ENCODE data around the gene NTHL1.
A peak's percentile ranks its signal among the peaks of the same experiment; 100 is the strongest.

Gene NTHL1

GRCh38 chr16:2056681-2057407 is 9.2 kb upstream of the NTHL1 start:
- no peak overlapping the region for H3K9ac ChIP-seq (ENCODE audit: insufficient read length)
- H3K4me3 ChIP-seq, result no peak overlapping the region
- no peak for DNase-seq (ENCODE audit: low read depth, low spot score)
- H3K9me3 ChIP-seq (ENCODE audit: low read depth, low read length), result no peaks in the 10 kb centered on the region
- H3K27ac ChIP-seq, result no peak overlapping the region
- TF ChIP-seq FOXP2 (optimal IDR thresholded peaks at IDR 0.05; ENCODE audit: control extremely low read depth, extremely low read length, insufficient read depth) (no peak), EZH2 (IDR thresholded peaks at IDR 0.05) (no peak), POLR2AphosphoS5 (IDR thresholded peaks at IDR 0.05; ENCODE audit: borderline replicate concordance, low read depth, low read length) (no peak)
- peaks cover 3% of the 10 kb centered on the region; the same call in 1 of the 2 replicates for H3K36me3 ChIP-seq (ENCODE audit: insufficient read depth, low read length)

GRCh38 chr16:2056077-2056476 is 8.4 kb upstream of the NTHL1 start:
- no peak for DNase-seq (ENCODE audit: low read depth, low spot score)
- no peaks in the 10 kb centered on the region for H3K9me3 ChIP-seq (ENCODE audit: low read depth, low read length)
- H3K4me3 ChIP-seq, result no peak overlapping the region
- TF ChIP-seq EZH2 (IDR thresholded peaks at IDR 0.05) (no peak), POLR2AphosphoS5 (IDR thresholded peaks at IDR 0.05; ENCODE audit: borderline replicate concordance, low read depth, low read length) (no peak), FOXP2 (optimal IDR thresholded peaks at IDR 0.05; ENCODE audit: control extremely low read depth, extremely low read length, insufficient read depth) (no peak)
- H3K27ac ChIP-seq, result no peak overlapping the region
- peaks cover 6% of the 10 kb centered on the region; the same call in 1 of the 2 replicates for H3K36me3 ChIP-seq (ENCODE audit: insufficient read depth, low read length)
- H3K9ac ChIP-seq (ENCODE audit: insufficient read length), result no peak overlapping the region

- H3K4me3 ChIP-seq, result no peak overlapping the region
- H3K9me3 ChIP-seq (ENCODE audit: low read depth, low read length), result no peaks in the 10 kb centered on the region
- DNase-seq (ENCODE audit: low read depth, low spot score), result no peak
- no peak overlapping the region for H3K27ac ChIP-seq
- TF ChIP-seq POLR2AphosphoS5 (IDR thresholded peaks at IDR 0.05; ENCODE audit: borderline replicate concordance, low read depth, low read length) (no peak), EZH2 (IDR thresholded peaks at IDR 0.05) (no peak), FOXP2 (optimal IDR thresholded peaks at IDR 0.05; ENCODE audit: control extremely low read depth, extremely low read length, insufficient read depth) (no peak)
- peaks cover 7% of the 10 kb centered on the region; the same call in 1 of the 2 replicates for H3K36me3 ChIP-seq (ENCODE audit: insufficient read depth, low read length)
- H3K9ac ChIP-seq (ENCODE audit: insufficient read length), result no peak overlapping the region
Observed at GRCh38 chr16:2054543-2055245, 7.1 kb upstream of the NTHL1 start.

GRCh38 chr16:2053897-2054296 is 6.3 kb upstream of the NTHL1 start:
- TF ChIP-seq FOXP2 (optimal IDR thresholded peaks at IDR 0.05; ENCODE audit: control extremely low read depth, extremely low read length, insufficient read depth), result no peak
- no peak for TF ChIP-seq POLR2AphosphoS5 (IDR thresholded peaks at IDR 0.05; ENCODE audit: borderline replicate concordance, low read depth, low read length)
- TF ChIP-seq EZH2 (IDR thresholded peaks at IDR 0.05), result no peak
- no peak overlapping the region for H3K9ac ChIP-seq (ENCODE audit: insufficient read length)
- DNase-seq (ENCODE audit: low read depth, low spot score), result no peak
- no peaks in the 10 kb centered on the region for H3K9me3 ChIP-seq (ENCODE audit: low read depth, low read length)
- peaks cover 7% of the 10 kb centered on the region; the same call in 1 of the 2 replicates for H3K36me3 ChIP-seq (ENCODE audit: insufficient read depth, low read length)
- H3K27ac ChIP-seq, result no peak overlapping the region
- no peak overlapping the region for H3K4me3 ChIP-seq

- Histone ChIP-seq H3K9ac (ENCODE audit: insufficient read length) (no peak overlapping the region), H3K36me3 (ENCODE audit: insufficient read depth, low read length) (peaks cover 7% of the 10 kb centered on the region; the same call in 1 of the 2 replicates), H3K9me3 (ENCODE audit: low read depth, low read length) (no peaks in the 10 kb centered on the region), H3K27ac (no peak overlapping the region), H3K4me3 (no peak overlapping the region)
- no peak for TF ChIP-seq EZH2 (IDR thresholded peaks at IDR 0.05)
- no peak for TF ChIP-seq FOXP2 (optimal IDR thresholded peaks at IDR 0.05; ENCODE audit: control extremely low read depth, extremely low read length, insufficient read depth)
- DNase-seq (ENCODE audit: low read depth, low spot score), result no peak
Observed at GRCh38 chr16:2053211-2053610, 5.6 kb upstream of the NTHL1 start.

GRCh38 chr16:2048116-2048543 is 496 bp upstream of the NTHL1 start:
- no peak for TF ChIP-seq FOXP2 (optimal IDR thresholded peaks at IDR 0.05; ENCODE audit: control extremely low read depth, extremely low read length, insufficient read depth)
- Histone ChIP-seq H3K9me3 (ENCODE audit: low read depth, low read length) (no peaks in the 10 kb centered on the region), H3K9ac (ENCODE audit: insufficient read length) (peak overlapping the region; percentile 81), H3K36me3 (ENCODE audit: insufficient read depth, low read length) (peaks cover 7% of the 10 kb centered on the region; the same call in 1 of the 2 replicates), H3K4me3 (peak overlapping the region; percentile 88), H3K27ac (no peak overlapping the region)
- no peak for DNase-seq (ENCODE audit: low read depth, low spot score)

- no peak overlapping the region for H3K27ac ChIP-seq
Observed at GRCh38 chr16:2046893-2047329, 723 bp downstream of the NTHL1 start.

More at GRCh38 chr16:2046893-2047329, 723 bp downstream of the NTHL1 start:
- TF ChIP-seq EZH2 (IDR thresholded peaks at IDR 0.05), result no peak
- TF ChIP-seq FOXP2 (optimal IDR thresholded peaks at IDR 0.05; ENCODE audit: control extremely low read depth, extremely low read length, insufficient read depth), result no peak
- TF ChIP-seq POLR2AphosphoS5 (IDR thresholded peaks at IDR 0.05; ENCODE audit: borderline replicate concordance, low read depth, low read length), result no peak
- peak overlapping the region; percentile 80 for H3K9ac ChIP-seq (ENCODE audit: insufficient read length)
- no peaks in the 10 kb centered on the region for H3K9me3 ChIP-seq (ENCODE audit: low read depth, low read length)
- no peak for DNase-seq (ENCODE audit: low read depth, low spot score)
- H3K4me3 ChIP-seq, result peak overlapping the region; percentile 88
- peaks cover 7% of the 10 kb centered on the region; the same call in 1 of the 2 replicates for H3K36me3 ChIP-seq (ENCODE audit: insufficient read depth, low read length)

Data from SK-N-MC (cell line).